Measurements from ENCODE around the gene NARS2.

DNA sequence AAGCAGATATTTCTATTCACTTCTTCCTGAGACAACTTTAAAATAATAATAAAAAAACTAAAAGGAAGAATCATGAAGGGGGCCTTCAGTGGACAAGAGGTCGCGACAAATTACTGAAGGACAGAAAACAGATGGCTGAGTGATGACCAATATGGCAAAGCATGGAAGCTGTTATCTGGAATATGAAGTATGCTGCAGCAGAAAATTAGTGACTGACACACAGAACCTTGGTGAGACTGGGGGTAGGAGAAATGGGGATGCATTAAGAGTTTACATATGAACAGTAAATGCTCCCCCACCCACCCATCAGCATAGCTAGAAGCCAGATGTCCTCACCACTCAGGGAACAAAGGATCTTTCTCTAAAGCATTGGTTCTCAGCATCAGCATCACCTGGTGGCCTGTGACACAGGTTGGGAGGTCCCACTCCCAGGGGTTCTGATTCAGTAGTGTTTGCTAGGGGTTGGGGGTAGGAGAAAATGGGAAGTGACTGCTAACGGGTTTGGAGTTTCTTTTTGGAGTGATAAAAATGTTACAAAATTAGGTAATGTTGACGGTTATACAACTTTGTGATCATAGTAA is 59.7 kb downstream of the NARS2 start:
- TF ChIP-seq, protein P1, sequence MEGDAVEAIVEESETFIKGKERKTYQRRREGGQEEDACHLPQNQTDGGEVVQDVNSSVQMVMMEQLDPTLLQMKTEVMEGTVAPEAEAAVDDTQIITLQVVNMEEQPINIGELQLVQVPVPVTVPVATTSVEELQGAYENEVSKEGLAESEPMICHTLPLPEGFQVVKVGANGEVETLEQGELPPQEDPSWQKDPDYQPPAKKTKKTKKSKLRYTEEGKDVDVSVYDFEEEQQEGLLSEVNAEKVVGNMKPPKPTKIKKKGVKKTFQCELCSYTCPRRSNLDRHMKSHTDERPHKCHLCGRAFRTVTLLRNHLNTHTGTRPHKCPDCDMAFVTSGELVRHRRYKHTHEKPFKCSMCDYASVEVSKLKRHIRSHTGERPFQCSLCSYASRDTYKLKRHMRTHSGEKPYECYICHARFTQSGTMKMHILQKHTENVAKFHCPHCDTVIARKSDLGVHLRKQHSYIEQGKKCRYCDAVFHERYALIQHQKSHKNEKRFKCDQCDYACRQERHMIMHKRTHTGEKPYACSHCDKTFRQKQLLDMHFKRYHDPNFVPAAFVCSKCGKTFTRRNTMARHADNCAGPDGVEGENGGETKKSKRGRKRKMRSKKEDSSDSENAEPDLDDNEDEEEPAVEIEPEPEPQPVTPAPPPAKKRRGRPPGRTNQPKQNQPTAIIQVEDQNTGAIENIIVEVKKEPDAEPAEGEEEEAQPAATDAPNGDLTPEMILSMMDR (IDR thresholded peaks at IDR 0.05) = no peak
- no peak for TF ChIP-seq POLR2A (IDR thresholded peaks at IDR 0.05)
